Activated naive CD4-positive, alpha-beta T cell treated with anti-CD3 and anti-CD28 coated beads, Interleukin-2, amount 50 U/mL, for 24 hours (primary cell): Measurements from ENCODE around the gene TEX101.
A peak's percentile ranks its signal among the peaks of the same experiment; 100 is the strongest.
"Not testable (repeated sequence)": the region's sequence is repeated elsewhere in the genome, so short reads cannot be mapped to it uniquely, and the experiment has no call there.

Source experiments
- H3K27ac Mint-ChIP-seq: one replicate; pipeline ENCODE4 v1.8.0; 2021; ENCODE audit warnings: mild to moderate bottlenecking, mixed read lengths
- H3K27me3 Mint-ChIP-seq: one replicate; pipeline ENCODE4 v1.8.0; 2021; ENCODE audit warnings: mixed read lengths
- H3K36me3 Mint-ChIP-seq: one replicate; pipeline ENCODE4 v1.8.0; 2021; ENCODE audit warnings: mixed read lengths
- H3K4me1 Mint-ChIP-seq: one replicate; pipeline ENCODE4 v1.8.0; 2021; ENCODE audit warnings: mixed read lengths
- H3K4me3 Mint-ChIP-seq: one replicate; pipeline ENCODE4 v1.8.0; 2021; ENCODE audit warnings: mild to moderate bottlenecking, mixed read lengths
- H3K9me3 Mint-ChIP-seq: one replicate; pipeline ENCODE4 v1.8.0; 2021; ENCODE audit warnings: mixed read lengths

Gene TEX101

DNA sequence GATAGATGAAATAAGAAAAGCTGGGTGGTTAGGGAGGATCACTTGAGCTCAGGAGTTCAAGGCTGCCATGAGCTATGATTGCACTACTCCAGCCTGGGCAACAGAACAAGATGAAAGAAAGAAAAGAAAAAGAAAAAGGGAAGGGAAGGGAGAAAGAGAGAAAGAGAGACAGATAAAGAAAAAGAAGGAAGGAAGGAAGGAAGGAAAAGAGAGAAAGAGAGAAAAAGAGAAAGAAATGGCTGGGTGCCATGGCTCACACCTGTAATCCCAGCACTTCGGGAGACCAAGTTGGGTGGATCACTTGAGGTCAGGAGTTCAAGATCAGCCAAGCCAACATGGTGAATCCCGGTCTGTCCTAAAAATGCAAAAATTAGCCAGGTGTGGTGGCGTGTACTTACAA lies 21.1 kb downstream of the TEX101 start:
- H3K36me3 Mint-ChIP-seq: peaks cover 1% of the 10 kb centered on the region
- H3K4me3 Mint-ChIP-seq: no peak overlapping the region
- no peaks in the 10 kb centered on the region for H3K27me3 Mint-ChIP-seq
- H3K9me3 Mint-ChIP-seq: no peaks in the 10 kb centered on the region
- H3K27ac Mint-ChIP-seq: peak overlapping the region; percentile 18
- H3K4me1 Mint-ChIP-seq: peaks cover 65% of the 10 kb centered on the region

DNA sequence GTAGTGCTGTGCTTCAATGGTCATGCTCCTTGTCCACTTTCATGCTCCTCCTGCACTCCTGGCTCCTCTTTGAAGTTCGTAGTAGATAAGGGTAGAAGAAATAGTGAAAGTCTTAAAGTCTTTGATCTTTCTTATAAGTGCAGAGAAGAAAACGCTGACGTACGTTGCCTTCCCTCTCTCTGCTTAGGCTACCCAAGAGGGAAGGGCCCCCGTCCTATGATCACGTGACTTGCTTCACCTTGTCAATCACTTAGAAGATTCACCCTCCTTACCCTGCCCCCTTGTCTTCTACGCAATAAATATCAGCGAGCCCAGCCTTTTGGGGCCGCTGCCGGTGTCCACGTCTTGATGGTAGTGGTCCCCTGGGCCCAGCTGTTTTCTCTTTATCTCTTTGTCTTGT lies 22.6 kb downstream of the TEX101 start:
- not testable (repeated sequence) for H3K9me3 Mint-ChIP-seq, H3K36me3 Mint-ChIP-seq, H3K27me3 Mint-ChIP-seq
- Mint-ChIP-seq H3K27ac (peak overlapping the region; percentile 41), H3K4me1 (peaks cover 70% of the 10 kb centered on the region), H3K4me3 (peak overlapping the region; percentile 19)

DNA sequence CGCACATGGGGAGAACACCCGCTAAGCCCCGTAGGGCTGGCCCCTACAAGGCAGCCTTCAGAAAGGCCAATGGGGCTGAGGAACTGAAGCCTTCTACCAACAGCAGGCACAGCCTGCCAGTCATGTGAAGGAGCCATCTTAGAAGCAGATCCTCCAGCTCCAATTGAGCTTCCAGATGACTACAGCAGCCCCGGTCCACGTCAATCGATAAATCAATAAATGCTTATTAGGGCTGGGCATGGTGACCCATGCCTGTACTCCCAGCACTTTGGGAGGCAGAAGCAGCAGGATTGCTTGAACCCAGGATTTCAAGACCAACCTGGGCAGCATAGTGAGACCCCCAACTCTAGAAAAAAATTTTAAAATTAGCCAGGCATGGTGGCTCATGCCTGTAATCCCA lies 23.0 kb downstream of the TEX101 start:
- peak overlapping the region; percentile 41 for H3K27ac Mint-ChIP-seq
- peak overlapping the region; percentile 19 for H3K4me3 Mint-ChIP-seq
- no peaks in the 10 kb centered on the region for H3K9me3 Mint-ChIP-seq

DNA sequence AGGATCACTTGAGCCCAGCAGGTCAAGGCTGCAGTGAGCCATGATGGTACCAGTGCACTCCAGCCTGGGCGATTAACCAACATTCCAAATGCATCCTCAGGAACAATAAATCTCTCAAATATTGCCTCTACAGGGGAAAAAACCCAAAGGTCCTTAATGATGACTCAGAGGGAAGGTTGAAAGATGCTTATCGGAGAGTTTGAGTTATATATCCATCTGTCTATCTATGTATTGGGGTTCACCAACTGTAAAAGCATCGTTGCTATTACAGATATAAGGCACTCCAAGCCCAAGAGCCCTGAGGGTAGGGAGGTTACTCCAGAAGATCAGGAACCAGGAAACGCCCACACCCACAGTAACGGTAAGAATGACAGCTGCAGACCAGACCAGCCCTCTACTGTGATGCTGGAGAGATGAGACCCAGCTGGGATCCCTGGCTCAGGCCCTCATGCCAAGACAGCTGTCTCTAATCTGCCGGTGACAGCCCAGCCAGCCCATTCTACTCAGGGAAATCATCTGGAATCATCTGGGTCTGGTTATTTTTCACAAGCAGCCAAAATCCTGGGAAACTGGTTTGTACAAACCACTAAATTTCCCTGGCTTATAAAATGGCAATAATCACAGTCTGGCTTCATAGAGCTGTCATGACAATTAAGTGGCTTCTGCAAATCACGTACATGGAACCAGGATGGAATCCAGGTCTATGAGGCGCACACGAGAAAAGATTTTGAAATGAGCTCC lies 23.8 kb downstream of the TEX101 start:
- peak overlapping the region; percentile 59 for H3K27ac Mint-ChIP-seq
- H3K27me3 Mint-ChIP-seq: no peaks in the 10 kb centered on the region
- H3K36me3 Mint-ChIP-seq: peaks cover 1% of the 10 kb centered on the region
- no peaks in the 10 kb centered on the region for H3K9me3 Mint-ChIP-seq
- peak overlapping the region; percentile 62 for H3K4me3 Mint-ChIP-seq
- peaks cover 68% of the 10 kb centered on the region for H3K4me1 Mint-ChIP-seq

More for the DNA sequence above, 23.0 kb downstream of the TEX101 start:
- H3K27me3 Mint-ChIP-seq: no peaks in the 10 kb centered on the region
- H3K36me3 Mint-ChIP-seq: peaks cover 1% of the 10 kb centered on the region
- H3K4me1 Mint-ChIP-seq: peaks cover 67% of the 10 kb centered on the region

DNA sequence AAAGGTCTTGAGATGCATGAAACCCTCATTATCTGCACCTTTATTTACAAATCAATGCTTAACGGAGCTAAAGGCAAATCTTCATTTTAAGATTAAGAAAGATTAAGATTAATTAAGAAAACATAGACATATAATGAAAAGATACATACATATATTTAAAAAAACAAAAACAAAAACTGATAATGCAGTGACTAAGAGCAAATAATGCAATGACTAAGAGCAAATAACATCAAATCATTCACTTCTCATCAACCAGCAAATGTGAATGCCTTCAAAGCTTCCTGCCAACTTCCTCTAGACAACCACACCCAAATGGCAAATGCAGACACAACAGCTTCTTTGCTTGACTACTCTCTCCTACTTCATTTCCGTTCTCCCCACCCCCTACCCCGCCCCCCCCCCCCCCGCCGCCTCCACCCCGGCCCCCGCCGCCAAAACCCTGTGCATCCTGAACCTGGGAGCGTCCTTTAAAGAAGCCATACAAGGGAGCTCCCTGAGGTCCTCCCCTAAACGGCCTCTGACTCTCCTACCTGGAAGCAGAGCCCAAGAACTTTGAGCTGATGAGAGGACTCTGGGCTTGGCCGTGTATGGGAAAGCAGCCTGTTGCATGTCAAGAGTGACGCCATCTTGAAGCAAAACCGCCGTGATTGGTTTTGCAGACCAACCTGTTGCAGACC lies 24.5 kb downstream of the TEX101 start:
- Mint-ChIP-seq H3K36me3 (peaks cover 1% of the 10 kb centered on the region), H3K4me3 (peak overlapping the region; percentile 62)

DNA sequence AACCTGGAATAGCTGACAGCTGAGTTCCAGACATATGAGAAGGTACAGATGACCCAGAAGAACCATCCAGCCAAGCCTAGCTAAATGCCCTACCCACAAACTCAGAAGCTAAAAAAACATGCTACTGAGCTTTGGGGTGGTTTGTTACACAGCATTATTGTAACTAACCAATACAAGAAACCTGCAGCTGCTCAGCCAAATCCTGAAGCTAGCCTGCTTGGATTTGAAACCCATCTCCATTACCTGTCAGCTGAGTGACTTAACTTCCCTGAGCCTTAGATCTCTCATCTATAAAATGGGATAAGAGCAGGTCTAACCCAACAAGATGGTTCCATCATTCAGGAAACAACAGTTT lies 25.0 kb downstream of the TEX101 start:
- Mint-ChIP-seq H3K4me1 (peaks cover 75% of the 10 kb centered on the region), H3K27ac (no peak overlapping the region), H3K36me3 (peaks cover 1% of the 10 kb centered on the region), H3K9me3 (no peaks in the 10 kb centered on the region), H3K27me3 (no peaks in the 10 kb centered on the region), H3K4me3 (no peak overlapping the region)

More for the DNA sequence above, 24.5 kb downstream of the TEX101 start:
- Mint-ChIP-seq H3K27me3 (no peaks in the 10 kb centered on the region), H3K4me1 (peaks cover 72% of the 10 kb centered on the region), H3K9me3 (no peaks in the 10 kb centered on the region), H3K27ac (no peak overlapping the region)

DNA sequence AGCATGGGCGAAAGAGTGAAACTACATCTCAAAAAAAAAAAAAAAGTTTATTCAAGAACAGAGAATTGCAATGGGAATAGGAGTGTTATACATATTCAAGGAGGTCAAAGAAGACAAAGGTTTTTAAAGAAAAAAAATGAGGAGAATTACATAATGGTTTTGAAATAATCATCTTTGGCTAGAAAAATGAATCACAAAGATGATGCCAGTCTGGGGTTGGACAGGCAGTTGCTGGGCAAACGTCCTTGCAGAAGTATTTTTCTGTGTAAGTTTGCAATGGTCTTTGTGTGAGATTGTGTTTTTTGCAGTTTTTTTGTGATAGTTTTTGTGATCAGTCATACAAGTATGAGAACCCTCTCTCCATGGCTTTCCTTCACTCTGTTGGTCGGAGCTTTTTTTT lies 27.0 kb downstream of the TEX101 start:
- Mint-ChIP-seq H3K27ac (no peak overlapping the region), H3K9me3 (no peaks in the 10 kb centered on the region), H3K27me3 (no peaks in the 10 kb centered on the region), H3K4me1 (peaks cover 67% of the 10 kb centered on the region), H3K36me3 (no peaks in the 10 kb centered on the region), H3K4me3 (no peak overlapping the region)

DNA sequence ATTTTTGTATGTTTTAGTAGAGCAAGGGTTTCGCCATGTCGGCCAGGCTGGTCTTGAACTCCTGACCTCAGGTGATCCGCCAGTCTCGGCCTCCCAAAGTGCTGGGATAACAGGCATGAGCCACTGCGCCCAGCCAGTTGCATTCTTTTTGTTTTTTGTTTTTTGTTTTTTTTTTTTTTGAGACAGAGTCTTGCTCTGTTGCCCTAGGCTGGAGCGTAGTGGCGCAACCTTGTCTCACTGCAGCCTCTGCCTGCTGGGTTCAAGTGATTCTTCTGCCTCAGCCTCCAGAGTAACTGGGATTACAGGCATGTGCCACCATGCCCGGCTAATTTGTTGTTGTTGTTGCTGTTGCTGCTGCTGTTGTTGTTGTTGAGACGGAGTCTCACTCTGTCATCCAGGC lies 29.4 kb downstream of the TEX101 start:
- peaks cover 53% of the 10 kb centered on the region for H3K4me1 Mint-ChIP-seq
- H3K27me3 Mint-ChIP-seq, H3K27ac Mint-ChIP-seq: not testable (repeated sequence)

DNA sequence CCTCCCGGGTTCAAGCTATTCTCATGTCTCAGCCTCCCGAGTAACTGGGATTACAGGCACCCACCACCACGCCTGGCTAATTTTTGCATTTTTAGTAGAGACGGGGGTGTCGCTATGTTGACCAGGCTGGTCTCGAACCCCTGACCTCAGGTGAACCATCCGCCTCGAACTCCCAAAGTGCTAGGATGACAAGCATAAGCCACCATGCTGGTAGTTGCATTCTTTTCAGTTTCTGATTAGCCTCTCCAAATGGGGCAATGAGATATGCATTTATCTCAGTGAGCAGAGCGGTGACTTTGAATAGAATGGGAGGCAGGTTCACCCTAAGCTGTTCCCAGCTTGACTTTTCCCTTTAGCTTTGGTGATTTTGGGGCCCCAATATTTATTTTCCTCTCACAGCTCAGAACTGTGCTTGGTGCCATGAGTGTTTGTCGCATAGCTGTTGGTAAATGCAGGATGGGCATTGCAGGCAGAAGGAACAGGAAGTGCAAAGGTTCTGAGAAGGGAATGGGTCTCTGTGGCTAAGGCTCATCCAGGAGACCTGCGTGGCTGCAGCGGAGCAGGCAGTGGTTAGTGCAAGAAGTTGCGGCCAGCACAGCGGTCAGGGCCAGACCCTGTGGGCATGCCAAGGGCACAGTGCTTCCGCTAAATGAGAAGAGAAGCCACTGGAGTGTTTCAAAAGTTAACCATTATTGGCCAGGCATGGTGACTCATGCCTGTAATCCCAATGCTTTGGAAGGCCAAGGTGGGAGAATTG lies 30.0 kb downstream of the TEX101 start:
- H3K4me3 Mint-ChIP-seq: no peak overlapping the region
- H3K27me3 Mint-ChIP-seq: no peaks in the 10 kb centered on the region
- no peak overlapping the region for H3K27ac Mint-ChIP-seq
- no peaks in the 10 kb centered on the region for H3K9me3 Mint-ChIP-seq
- H3K36me3 Mint-ChIP-seq: no peaks in the 10 kb centered on the region
- peaks cover 47% of the 10 kb centered on the region for H3K4me1 Mint-ChIP-seq

More for the DNA sequence above, 29.4 kb downstream of the TEX101 start:
- not testable (repeated sequence) for H3K9me3 Mint-ChIP-seq, H3K36me3 Mint-ChIP-seq, H3K4me3 Mint-ChIP-seq

DNA sequence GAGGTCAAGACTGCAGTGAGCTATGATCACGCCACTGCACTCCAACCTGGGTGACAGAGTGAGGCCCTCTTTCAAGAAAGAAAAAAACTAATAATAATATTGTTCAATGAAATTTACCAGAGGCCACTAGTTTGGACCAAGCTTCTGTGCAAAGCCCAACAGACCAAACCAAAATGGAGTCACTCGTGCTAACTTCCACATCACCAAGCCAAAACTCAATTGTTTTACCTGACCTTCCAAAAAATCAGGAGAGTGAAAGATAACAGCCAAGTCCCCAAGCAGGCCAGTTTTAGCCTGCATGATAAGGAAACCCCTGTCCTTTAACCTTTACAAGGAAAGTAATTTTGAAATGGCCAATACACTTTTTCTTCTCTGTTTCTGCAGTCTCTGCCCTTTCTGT lies 30.7 kb downstream of the TEX101 start:
- Mint-ChIP-seq H3K4me3 (no peak overlapping the region), H3K36me3 (no peaks in the 10 kb centered on the region), H3K27ac (peak overlapping the region; percentile 9), H3K27me3 (no peaks in the 10 kb centered on the region), H3K4me1 (peaks cover 41% of the 10 kb centered on the region), H3K9me3 (no peaks in the 10 kb centered on the region)

DNA sequence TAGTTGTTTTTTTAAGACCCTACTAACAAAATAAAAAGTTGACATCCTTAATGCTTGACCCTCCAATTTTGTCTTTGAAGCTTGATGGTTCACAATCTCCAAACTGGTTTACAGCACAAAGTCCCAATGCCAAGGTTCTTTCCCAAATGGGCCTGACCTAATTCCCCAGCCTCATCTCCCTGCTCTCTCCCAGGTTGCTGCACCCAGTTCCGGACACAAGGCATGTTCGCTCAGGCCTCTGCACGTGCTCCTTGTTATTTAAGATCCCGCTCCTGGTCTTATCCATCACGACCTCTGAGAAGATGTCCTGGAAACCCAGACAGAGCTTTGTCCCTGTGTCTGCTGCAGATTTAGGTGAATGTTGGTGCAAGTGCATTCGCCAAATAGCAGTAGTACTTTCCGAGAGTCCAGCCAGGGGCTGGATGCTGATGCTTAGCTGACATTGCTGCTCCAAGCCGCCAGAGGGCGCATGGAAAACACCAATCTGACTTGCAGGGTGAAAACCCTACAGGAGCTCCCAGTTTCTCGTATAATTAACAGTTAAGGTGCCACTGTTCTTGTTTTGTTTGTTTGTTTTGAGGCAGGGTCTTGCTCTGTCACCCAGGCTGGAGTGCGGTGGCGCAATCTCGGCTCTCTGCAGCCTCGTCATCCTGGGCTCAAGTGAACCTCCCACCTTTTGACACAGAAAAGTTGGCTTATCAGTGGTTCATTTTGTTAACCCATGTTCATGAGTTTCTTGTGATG lies 32.2 kb downstream of the TEX101 start:
- Mint-ChIP-seq H3K4me3 (no peak overlapping the region), H3K27ac (peak overlapping the region; percentile 66), H3K4me1 (peaks cover 41% of the 10 kb centered on the region), H3K9me3 (no peaks in the 10 kb centered on the region), H3K36me3 (no peaks in the 10 kb centered on the region), H3K27me3 (no peaks in the 10 kb centered on the region)

DNA sequence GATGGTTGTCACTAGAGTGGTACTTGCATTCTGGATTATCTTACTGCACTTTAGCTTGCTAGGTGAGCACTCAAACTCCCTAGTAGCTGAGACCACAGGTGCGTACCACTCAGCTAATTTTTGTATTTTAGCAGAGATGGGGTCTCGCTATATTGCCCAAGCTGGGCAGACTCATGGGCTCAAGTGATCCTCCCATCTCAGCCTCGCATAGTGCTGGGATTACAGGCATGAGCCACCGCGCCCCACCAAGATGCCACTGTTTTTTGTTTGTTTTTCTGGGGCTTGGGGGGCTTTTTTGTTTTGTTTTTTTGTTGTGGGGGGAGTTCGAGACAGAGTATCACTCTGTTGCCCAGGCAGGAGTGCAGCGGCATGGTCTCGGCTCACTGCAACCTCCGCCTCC lies 33.0 kb downstream of the TEX101 start:
- Mint-ChIP-seq H3K27ac (no peak overlapping the region), H3K4me1 (peaks cover 42% of the 10 kb centered on the region), H3K4me3 (no peak overlapping the region), H3K36me3 (no peaks in the 10 kb centered on the region), H3K9me3 (no peaks in the 10 kb centered on the region), H3K27me3 (no peaks in the 10 kb centered on the region)

DNA sequence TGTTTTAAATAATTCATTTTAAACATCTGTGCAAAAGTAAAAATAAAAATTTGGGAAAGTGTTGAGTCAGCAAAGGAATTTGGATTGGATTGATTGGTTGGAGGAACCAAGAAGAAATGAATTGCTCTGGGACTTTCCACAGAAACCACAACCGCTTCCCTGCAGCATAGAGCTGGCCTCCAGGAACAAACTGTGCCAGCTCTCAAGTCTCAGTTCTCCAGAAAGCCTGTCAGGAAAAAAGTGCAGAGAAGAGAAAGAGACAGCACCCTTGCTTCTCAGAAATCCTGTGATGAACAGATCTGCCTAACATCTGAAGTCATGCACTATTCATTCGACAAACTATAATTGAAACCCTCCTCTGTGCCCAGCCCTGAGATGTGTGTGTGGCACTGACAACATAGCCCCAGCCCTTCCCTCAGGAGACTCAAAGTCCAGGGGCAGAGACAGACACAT lies 35.9 kb downstream of the TEX101 start:
- Mint-ChIP-seq H3K27ac (no peak overlapping the region), H3K4me3 (no peak overlapping the region), H3K4me1 (peaks cover 27% of the 10 kb centered on the region), H3K9me3 (no peaks in the 10 kb centered on the region), H3K27me3 (no peaks in the 10 kb centered on the region), H3K36me3 (no peaks in the 10 kb centered on the region)

DNA sequence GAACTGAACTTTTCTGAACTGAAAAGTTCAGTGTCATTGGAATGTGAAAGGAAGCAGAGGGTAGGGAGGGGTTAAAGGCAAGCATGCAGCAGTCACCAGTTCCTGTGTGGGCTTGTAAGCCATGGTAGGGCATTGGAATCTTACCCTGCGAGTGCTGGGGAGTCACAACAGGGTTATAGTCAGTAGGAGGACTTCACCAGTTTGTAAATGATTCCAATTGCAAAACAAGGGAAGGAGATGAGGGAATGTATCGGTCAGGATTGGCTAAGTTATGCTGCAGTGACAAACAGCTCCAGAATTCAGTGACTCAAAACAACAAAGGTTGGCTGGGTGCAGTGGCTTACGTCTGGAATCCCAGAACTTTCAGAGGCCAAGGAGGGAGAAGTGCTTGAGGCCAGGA lies 37.9 kb downstream of the TEX101 start:
- Mint-ChIP-seq H3K36me3 (no peaks in the 10 kb centered on the region), H3K27ac (no peak overlapping the region), H3K4me1 (peaks cover 21% of the 10 kb centered on the region), H3K27me3 (no peaks in the 10 kb centered on the region), H3K9me3 (no peaks in the 10 kb centered on the region), H3K4me3 (no peak overlapping the region)

DNA sequence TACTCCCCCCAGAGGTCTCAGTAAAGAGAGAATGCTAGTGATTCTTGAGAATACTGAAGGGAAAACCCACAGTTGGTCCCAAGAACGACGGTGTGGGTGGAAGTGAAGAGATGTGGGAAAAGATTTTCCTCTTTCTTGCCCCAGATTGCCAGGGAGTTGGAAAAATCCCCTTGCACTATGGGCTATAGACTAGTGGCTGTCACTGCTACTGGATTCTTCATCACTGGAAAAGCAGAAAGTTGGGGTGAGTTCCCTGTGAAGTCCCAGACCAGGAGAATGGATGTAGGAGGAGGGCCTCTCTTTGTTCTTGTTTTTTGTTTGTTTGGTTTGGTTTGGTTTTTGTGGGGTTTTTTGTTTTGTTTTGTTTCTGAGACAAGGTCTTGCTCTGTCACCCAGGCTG lies 39.3 kb downstream of the TEX101 start:
- Mint-ChIP-seq H3K27ac (no peak overlapping the region), H3K4me3 (no peak overlapping the region), H3K27me3 (no peaks in the 10 kb centered on the region), H3K4me1 (peaks cover 20% of the 10 kb centered on the region), H3K36me3 (no peaks in the 10 kb centered on the region), H3K9me3 (no peaks in the 10 kb centered on the region)
